HepG2 (cell line): ENCODE measurements around the gene CCT7. TPM values are rescaled to one million over a fixed set of nuclear protein-coding genes. Genes with fewer than 3 reads are reported as not detected.

Experiments
- BCL3 ChIP-seq: sonication (generic); formaldehyde crosslinking; IDR thresholded peaks from 2 replicates; pipeline ENCODE4 v1.5.1; 2020; ENCODE audit warnings: mild to moderate bottlenecking, missing genetic modification reagents, moderate library complexity
- CC2D1A ChIP-seq: sonication (generic); formaldehyde crosslinking; IDR thresholded peaks from 2 replicates; pipeline ENCODE4 v1.8.1; 2023; ENCODE audit warnings: mild to moderate bottlenecking, missing genetic modification reagents
- DZIP1 ChIP-seq: sonication (generic); formaldehyde crosslinking; IDR thresholded peaks from 2 replicates; pipeline ENCODE4 v1.5.0; 2020; ENCODE audit warnings: mild to moderate bottlenecking, missing genetic modification reagents
- KMT2B ChIP-seq: IDR thresholded peaks from 2 replicates; pipeline ENCODE4 v1.6.1; 2016; ENCODE audit warnings: missing genetic modification reagents, missing compliant biosample characterization
- PBX3 ChIP-seq: sonication (generic); formaldehyde crosslinking; IDR thresholded peaks from 2 replicates; pipeline ENCODE4 v1.8.1; 2023; ENCODE audit warnings: missing genetic modification reagents, inconsistent platforms, borderline replicate concordance
- THAP9 ChIP-seq: sonication (generic); formaldehyde crosslinking; IDR thresholded peaks from 2 replicates; pipeline ENCODE4; 2020; ENCODE audit warnings: missing genetic modification reagents, mild to moderate bottlenecking, borderline replicate concordance
- ZBTB34 ChIP-seq: sonication (generic); formaldehyde crosslinking; IDR thresholded peaks from 2 replicates; pipeline ENCODE4 v1.8.0; 2022; ENCODE audit warnings: mild to moderate bottlenecking, missing genetic modification reagents
- ZNF513 ChIP-seq: sonication (generic); formaldehyde crosslinking; conservative IDR thresholded peaks from 2 replicates; pipeline ENCODE4 v1.5.0; 2020; ENCODE audit warnings: missing genetic modification reagents
- ZNF547 ChIP-seq: sonication (generic); formaldehyde crosslinking; IDR thresholded peaks from 2 replicates; pipeline ENCODE4 v1.5.1; 2020; ENCODE audit warnings: mild to moderate bottlenecking, missing genetic modification reagents
- ZNF674 ChIP-seq: sonication (generic); formaldehyde crosslinking; IDR thresholded peaks from 2 replicates; pipeline ENCODE4 v1.5.0; 2020; ENCODE audit warnings: low read depth, mild to moderate bottlenecking, missing genetic modification reagents
- ZNF770 ChIP-seq: sonication (generic); formaldehyde crosslinking; IDR thresholded peaks from 2 replicates; pipeline ENCODE4 v1.5.0; 2020; ENCODE audit warnings: mild to moderate bottlenecking, missing genetic modification reagents
- ZNF780A ChIP-seq: sonication (generic); formaldehyde crosslinking; IDR thresholded peaks from 2 replicates; pipeline ENCODE4 v1.8.0; 2022; ENCODE audit warnings: mild to moderate bottlenecking, missing genetic modification reagents, moderate library complexity
- ZNF878 ChIP-seq: sonication (generic); formaldehyde crosslinking; IDR thresholded peaks from 2 replicates; pipeline ENCODE4 v1.8.1; 2023; ENCODE audit warnings: mild to moderate bottlenecking, missing genetic modification reagents, moderate library complexity
- polyA plus RNA-seq, 8 experiments: library from polyadenylated mRNA; depleted of rRNA in 3 of 8; stranded (reverse) in 7 of 8; unstranded in 1 of 8; fragments of >200 nt; fragmentation: Illumina TruSeq in 4 of 8; extraction: Trizol in 4 of 8; gene quantifications; 2 replicates each; pipeline versions ENCODE4 v1.2.1 to v1.2.3, GENCODE V29; 2011 to 2016; ENCODE audit warnings: low read depth in 4 of 8, missing spikeins in 1 of 8, mixed read lengths in 1 of 8; ENCODE audit not compliant: insufficient read depth in 1 of 8
- total RNA-seq, 5 experiments: library from RNA; depleted of rRNA; stranded (reverse); fragments of >200 nt; fragmentation: Illumina TruSeq; extraction: Trizol; gene quantifications; 2 replicates each; pipeline ENCODE4 v1.2.3, GENCODE V29; 2016; ENCODE audit warnings: low read depth in 1 of 5

The CCT7 gene
- total and polyA plus RNA-seq, 2 of the 13 experiments (the other 11 are each of a cell fraction or from before 2014, with no cell fraction given), result 347 to 517 TPM

GRCh38 chr2:73233932-73234832 lies at the start of gene CCT7 (continued):
- no peak for TF ChIP-seq BCL3 (CRISPR knock-in tag)
- TF ChIP-seq ZBTB34 (CRISPR knock-in tag), result peak; percentile 88
- TF ChIP-seq PBX3 (CRISPR knock-in tag), result 0 out of 2 replicates have a peak, but pooled peaks have one; percentile 26
- no peak for TF ChIP-seq ZNF513 (CRISPR knock-in tag)
- no peak for TF ChIP-seq CC2D1A (CRISPR knock-in tag)
- TF ChIP-seq KMT2B (CRISPR knock-in tag), result peak; percentile 92
- TF ChIP-seq ZNF674 (CRISPR knock-in tag), result no peak; the same call in 1 of the 2 replicates
- peak; percentile 51 for TF ChIP-seq ZNF770 (CRISPR knock-in tag)
- TF ChIP-seq ZNF878, result peak; percentile 77
- TF ChIP-seq ZNF780A (CRISPR knock-in tag), result peak; percentile 83; the same call in 1 of the 2 replicates
- peak; percentile 89 for TF ChIP-seq THAP9 (CRISPR knock-in tag)
- TF ChIP-seq DZIP1 (CRISPR knock-in tag), result peak; percentile 21; the same call in 1 of the 2 replicates
- peak; percentile 56; the same call in 1 of the 2 replicates for TF ChIP-seq ZNF547 (CRISPR knock-in tag)
